Liver (tissue), 9 donors: ENCODE results near the gene RNASE3. TPM values are rescaled to one million over a fixed set of nuclear protein-coding genes. Genes with fewer than 3 reads are reported as not detected.

Experiments used
- DNase-seq: peaks from one replicate; pipeline ENCODE4 v3.0.0-alpha.2; 2017; ENCODE audit warnings: low spot score
- H3K27ac ChIP-seq, 2 donors: one replicate each; pipeline ENCODE4 v1.7.0; 2013; ENCODE audit warnings: inconsistent platforms in 2 of 2, low read length in 2 of 2, control low read depth in 1 of 2, low read depth in 1 of 2, mild to moderate bottlenecking in 1 of 2
- H3K27me3 ChIP-seq, 4 donors: one replicate each; pipeline versions ENCODE4 v1.6.1 to v1.7.0; 2013; ENCODE audit warnings: low read length in 3 of 4, inconsistent platforms in 1 of 4, mild to moderate bottlenecking in 1 of 4, moderate library complexity in 1 of 4; ENCODE audit not compliant: control insufficient read depth in 4 of 4, insufficient read depth in 4 of 4
- H3K36me3 ChIP-seq, 4 donors: one replicate each; pipeline versions ENCODE4 v1.6.1 to v1.7.0; 2013; ENCODE audit warnings: low read length in 3 of 4, mild to moderate bottlenecking in 3 of 4, low read depth in 1 of 4, moderate library complexity in 1 of 4; ENCODE audit not compliant: control insufficient read depth in 4 of 4, insufficient read depth in 3 of 4
- H3K4me1 ChIP-seq, 4 donors: one replicate each; pipeline versions ENCODE4 v1.6.1 to v1.7.0; 2013; ENCODE audit warnings: low read length in 3 of 4, mild to moderate bottlenecking in 3 of 4, moderate library complexity in 1 of 4; ENCODE audit not compliant: control insufficient read depth in 4 of 4, insufficient read depth in 4 of 4
- H3K4me3 ChIP-seq, 3 donors: one replicate each; pipeline versions ENCODE4 v1.6.1 to v1.7.0; 2013; ENCODE audit warnings: low read length in 3 of 3, control low read depth in 1 of 3, low read depth in 1 of 3, mild to moderate bottlenecking in 1 of 3
- H3K9ac ChIP-seq, 2 donors: one replicate each; pipeline ENCODE4 v1.7.0; 2013; ENCODE audit warnings: low read length in 2 of 2, mild to moderate bottlenecking in 2 of 2, moderate library complexity in 2 of 2, control low read depth in 1 of 2, low read depth in 1 of 2
- H3K9me3 ChIP-seq, 4 donors: one replicate each; pipeline versions ENCODE4 v1.6.1 to v1.7.0; 2013; ENCODE audit warnings: low read length in 3 of 4; ENCODE audit not compliant: control insufficient read depth in 4 of 4
- ATF3 ChIP-seq: IDR thresholded peaks from 2 replicates; pipeline ENCODE4 v1.6.1; 2016; ENCODE audit warnings: antibody characterized with exemption
- CTCF ChIP-seq: fragments of 150-350 bp; IDR thresholded peaks from 2 replicates; pipeline ENCODE4 v1.5.1; 2017; ENCODE audit warnings: improper control_type of control experiment, low read depth, low read length; ENCODE audit not compliant: missing input control
- EGR1 ChIP-seq, 2 donors: IDR thresholded peaks; 2 replicates each; pipeline ENCODE4 v1.6.1; 2016 to 2018; ENCODE audit warnings: antibody characterized with exemption in 2 of 2, low read depth in 2 of 2
- FOXA1 ChIP-seq: IDR thresholded peaks from 2 replicates; pipeline ENCODE4 v1.6.1; 2016; ENCODE audit warnings: antibody characterized with exemption
- FOXA2 ChIP-seq: IDR thresholded peaks from 2 replicates; pipeline ENCODE4 v1.6.1; 2016; ENCODE audit warnings: antibody characterized with exemption
- GABPA ChIP-seq, 2 donors: IDR thresholded peaks in 1 of 2; conservative IDR thresholded peaks in 1 of 2; 2 replicates each; pipeline ENCODE4 v1.6.1; 2016; ENCODE audit warnings: antibody characterized with exemption in 2 of 2, mild to moderate bottlenecking in 1 of 2, moderate library complexity in 1 of 2
- HNF4A ChIP-seq, 2 donors: conservative IDR thresholded peaks; 2 replicates each; pipeline ENCODE4 v1.6.1; 2016; ENCODE audit warnings: antibody characterized with exemption in 2 of 2, mild to moderate bottlenecking in 2 of 2
- HNF4G ChIP-seq: IDR thresholded peaks from 2 replicates; pipeline ENCODE4 v1.6.1; 2016; ENCODE audit warnings: antibody characterized with exemption
- JUND ChIP-seq, 2 donors: IDR thresholded peaks; 2 replicates each; pipeline ENCODE4 v1.6.1; 2016; ENCODE audit warnings: antibody characterized with exemption in 2 of 2
- MAX ChIP-seq: IDR thresholded peaks from 2 replicates; pipeline ENCODE4 v1.6.1; 2016; ENCODE audit warnings: antibody characterized with exemption
- NR2F2 ChIP-seq: IDR thresholded peaks from 2 replicates; pipeline ENCODE4 v1.6.1; 2016; ENCODE audit warnings: antibody characterized with exemption
- RAD21 ChIP-seq, 2 donors: IDR thresholded peaks; 2 replicates each; pipeline ENCODE4 v1.6.1; 2016; ENCODE audit warnings: antibody characterized with exemption in 2 of 2, mild to moderate bottlenecking in 2 of 2
- RXRA ChIP-seq, 2 donors: IDR thresholded peaks; 2 replicates each; pipeline ENCODE4 v1.6.1; 2017 to 2018; ENCODE audit warnings: antibody characterized with exemption in 2 of 2, mild to moderate bottlenecking in 1 of 2
- SP1 ChIP-seq: IDR thresholded peaks from 2 replicates; pipeline ENCODE4 v1.6.1; 2018; ENCODE audit warnings: antibody characterized with exemption, mild to moderate bottlenecking
- TAF1 ChIP-seq: conservative IDR thresholded peaks from 2 replicates; pipeline ENCODE4 v1.6.1; 2016; ENCODE audit warnings: antibody characterized with exemption, mild to moderate bottlenecking
- YY1 ChIP-seq: IDR thresholded peaks from 2 replicates; pipeline ENCODE4 v1.6.1; 2016; ENCODE audit warnings: antibody characterized with exemption, mild to moderate bottlenecking
- ZBTB33 ChIP-seq: IDR thresholded peaks from 2 replicates; pipeline ENCODE4 v1.6.1; 2016; ENCODE audit warnings: antibody characterized with exemption
- WGBS: extraction: QIAGEN DNeasy Blood & Tissue Kit; methylation state at CpG from one replicate; pipeline ENCODE4 v1.1.7; 2013; 5-methylcytosine and 5-hydroxymethylcytosine counted together
- polyA plus RNA-seq, 2 donors: library from polyadenylated mRNA; stranded (reverse) in 1 of 2; unstranded in 1 of 2; fragments of 200-250 nt in 1 of 2; fragments of >200 nt in 1 of 2; fragmentation: Nextera tagmentation in 1 of 2; extraction: Ambion mirVana in 1 of 2; gene quantifications; one replicate each; pipeline versions ENCODE4 v1.2.1 to v1.2.3, GENCODE V29; 2013 to 2015
- total RNA-seq, 2 donors: library from RNA; depleted of rRNA; stranded (reverse); fragments of >200 nt; gene quantifications; one replicate each; pipeline ENCODE4 v1.2.3, GENCODE V29; 2014
- donor health status: healthy.
- donor health status: healthy.
- donor health status: healthy.
- donor health status: healthy.
- donor health status: healthy.

The RNASE3 gene
- total and polyA plus RNA-seq, 4 donors: 0.52 to 12.2 TPM; not detected in 2

- H3K9me3 ChIP-seq: no peaks in the 10 kb centered on the region
- no peaks in the 10 kb centered on the region for H3K36me3 ChIP-seq
- no peaks in the 10 kb centered on the region for H3K27me3 ChIP-seq
- no peak overlapping the region for H3K9ac ChIP-seq
- H3K4me1 ChIP-seq: peaks cover 0 to 5% (median under 1%) of the 10 kb centered on the region in 4 donors
- no peak overlapping the region for H3K4me3 ChIP-seq
- no peak for DNase-seq
- H3K27ac ChIP-seq: no peak overlapping the region
- TF ChIP-seq TAF1: no peak
- TF ChIP-seq HNF4A (conservative IDR thresholded peaks at IDR 0.05): no peak
- no peak for TF ChIP-seq ATF3
- no peak for TF ChIP-seq YY1
- no peak for TF ChIP-seq RXRA (IDR thresholded peaks at IDR 0.05)
- TF ChIP-seq EGR1 (IDR thresholded peaks at IDR 0.05; ENCODE audit: low read depth in 2 of 2): no peak
- no peak for TF ChIP-seq RAD21 (IDR thresholded peaks at IDR 0.05)
- no peak for TF ChIP-seq ZBTB33
- TF ChIP-seq NR2F2: no peak
- no peak for TF ChIP-seq JUND (IDR thresholded peaks at IDR 0.05)
- no peak for TF ChIP-seq FOXA1
- TF ChIP-seq HNF4G: no peak
- TF ChIP-seq SP1: no peak
- TF ChIP-seq FOXA2: no peak
- TF ChIP-seq CTCF: no peak
- TF ChIP-seq MAX: no peak
- no peak for TF ChIP-seq GABPA (IDR thresholded peaks at IDR 0.05 in 1 of 2, conservative IDR thresholded peaks at IDR 0.05 in 1 of 2)
Observed at GRCh38 chr14:20857207-20857606, 34.0 kb upstream of the RNASE3 start.

- H3K4me1 ChIP-seq: peaks cover 0 to 5% (median under 1%) of the 10 kb centered on the region in 4 donors
- H3K27me3 ChIP-seq: no peaks in the 10 kb centered on the region
- H3K9me3 ChIP-seq: no peaks in the 10 kb centered on the region
- DNase-seq: peak; percentile 84
- no peak overlapping the region for H3K27ac ChIP-seq
- peak; percentile 78 to 84 for TF ChIP-seq RAD21 (IDR thresholded peaks at IDR 0.05)
- TF ChIP-seq ATF3: no peak
- no peak for TF ChIP-seq FOXA1
- no peak for TF ChIP-seq EGR1 (IDR thresholded peaks at IDR 0.05; ENCODE audit: low read depth in 2 of 2)
- TF ChIP-seq CTCF: peak; percentile 88
- no peak overlapping the region for H3K4me3 ChIP-seq
- H3K36me3 ChIP-seq: no peaks in the 10 kb centered on the region
- 30% methylated on average over 14 of the region's 14 CpGs for WGBS
- H3K9ac ChIP-seq: no peak overlapping the region
Observed at GRCh38 chr14:20857630-20858261, 33.4 kb upstream of the RNASE3 start.
